ENCODE data around the gene C11orf21. TPM values are rescaled to one million over a fixed set of nuclear protein-coding genes. Genes with fewer than 3 reads are reported as not detected.

The C11orf21 gene
- total RNA-seq, 1 donor from 2014 or later, result 20.4 TPM

GRCh38 chr11:2263071-2263565, 38.6 kb downstream of the C11orf21 start:
- intact Hi-C loops (cut with micrococcal nuclease), result no loop called here

DNA sequence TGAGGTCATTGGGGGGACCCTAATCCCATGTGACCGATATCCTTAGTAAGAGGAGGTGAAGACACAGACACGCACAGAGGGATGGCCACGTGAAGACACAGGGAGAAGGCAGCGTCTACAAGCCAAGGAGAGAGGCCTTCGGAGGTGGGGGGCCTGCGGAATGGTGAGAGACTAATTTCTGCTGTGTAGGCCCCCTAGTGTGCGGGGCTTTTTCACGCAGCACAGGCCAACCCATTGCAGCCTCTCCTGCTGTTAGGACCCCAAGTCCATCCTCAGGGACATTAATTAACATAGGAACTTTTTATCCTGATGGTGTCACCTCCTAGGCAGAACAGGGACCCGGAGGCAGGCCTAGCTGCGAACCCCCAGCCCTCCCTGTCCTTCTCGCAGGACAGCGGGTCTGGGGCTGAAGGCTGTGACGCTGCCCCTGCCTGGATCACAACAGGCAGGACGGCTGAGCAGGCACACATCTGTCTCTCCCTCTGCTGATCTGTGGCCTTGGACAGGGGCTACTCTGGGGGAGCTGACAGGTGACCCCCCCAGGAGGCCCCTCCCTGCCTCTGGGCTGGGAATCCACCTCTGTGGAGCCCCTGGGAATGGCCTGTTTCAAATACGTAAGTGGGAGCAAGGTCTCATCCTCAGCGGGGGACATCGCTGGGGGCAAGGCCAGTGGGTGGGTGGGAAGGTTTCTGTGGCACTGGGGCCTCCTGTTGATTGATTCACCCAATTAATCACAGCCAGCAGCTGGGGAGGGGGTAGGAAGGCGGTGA, 39.2 kb downstream of the C11orf21 start:
- intact Hi-C loops (cut with micrococcal nuclease), result no loop called here

- intact Hi-C loops (cut with micrococcal nuclease), result no loop called here
Observed at GRCh38 chr11:2261436-2262230, 40.1 kb downstream of the C11orf21 start.

- intact Hi-C loops (cut with micrococcal nuclease), result no loop called here
Observed at GRCh38 chr11:2260491-2261364, 41.0 kb downstream of the C11orf21 start.

DNA sequence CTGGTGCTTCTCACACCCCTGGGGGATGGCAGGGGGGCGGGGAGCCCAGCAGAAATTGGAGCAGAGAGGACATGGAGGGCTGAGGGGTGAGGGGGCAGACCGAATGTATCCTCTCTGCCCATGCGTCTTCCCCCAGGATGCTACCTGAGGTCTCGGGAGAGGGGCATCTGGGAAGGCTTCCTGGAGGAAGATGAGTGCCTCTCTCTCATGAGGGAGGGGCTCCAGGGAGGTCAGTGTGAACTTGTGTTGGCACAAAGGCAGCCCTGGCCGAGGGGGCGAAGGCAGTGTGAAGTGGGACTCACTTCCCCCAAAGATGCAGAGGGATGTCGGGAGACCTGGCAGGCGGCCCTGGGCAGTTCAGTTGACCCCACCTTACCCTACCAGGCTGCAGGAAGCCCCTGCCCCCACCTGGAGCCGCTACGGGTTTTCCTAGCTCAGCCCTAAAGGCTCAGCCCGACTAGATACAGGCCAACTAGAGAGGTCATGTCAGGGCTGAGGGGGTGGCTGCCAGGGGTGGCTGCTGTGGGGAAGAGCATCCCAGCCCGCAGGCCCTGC, 41.7 kb downstream of the C11orf21 start:
- intact Hi-C loops (cut with micrococcal nuclease), result no loop called here

- intact Hi-C loops (cut with micrococcal nuclease), result no loop called here
Observed at GRCh38 chr11:2259466-2259830, 42.3 kb downstream of the C11orf21 start.

GRCh38 chr11:2258501-2259465, 42.9 kb downstream of the C11orf21 start:
- intact Hi-C loops (cut with micrococcal nuclease), result no loop called here

DNA sequence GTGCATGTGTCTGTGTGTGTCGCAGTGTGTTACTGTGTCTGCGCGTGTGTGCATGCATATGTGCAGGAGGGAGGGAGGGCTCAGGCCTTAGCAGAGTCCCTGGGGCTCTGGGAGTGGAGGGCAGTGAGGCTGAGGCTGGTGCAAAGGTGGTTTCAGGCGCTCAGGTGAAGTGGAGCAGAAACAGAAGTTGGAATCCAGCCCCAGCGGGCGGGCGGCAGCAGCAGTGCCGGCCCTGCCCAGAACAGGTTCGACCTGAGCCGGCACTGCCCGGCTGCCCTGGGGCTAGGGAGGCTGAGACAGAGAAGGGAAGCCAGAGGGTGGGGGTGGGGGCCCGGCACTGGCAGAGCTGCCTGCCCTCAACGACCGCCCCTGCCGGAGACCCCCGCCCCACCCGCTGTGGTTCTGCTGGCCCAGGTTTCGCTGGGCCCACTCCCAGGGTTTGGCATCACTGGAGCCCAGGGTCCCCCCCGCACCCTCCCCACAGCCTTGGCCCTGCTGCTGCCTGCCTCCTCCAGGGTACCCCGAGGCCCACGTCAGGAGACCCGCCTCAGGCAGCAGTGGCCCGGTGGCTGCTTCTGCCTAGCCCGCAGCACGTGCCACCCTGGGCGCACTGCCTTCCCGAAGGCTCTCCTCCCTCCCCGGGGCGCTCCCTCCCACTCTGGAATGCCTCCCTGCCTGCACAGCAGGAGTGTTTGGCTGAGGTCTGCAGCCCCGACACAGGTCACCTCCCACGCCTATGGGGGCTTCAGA, 44.6 kb downstream of the C11orf21 start:
- intact Hi-C loops (cut with micrococcal nuclease), result no loop called here

- intact Hi-C loops (cut with micrococcal nuclease), result no loop called here
Observed at GRCh38 chr11:2256293-2256913, 45.3 kb downstream of the C11orf21 start.

GRCh38 chr11:2252018-2252417, 49.7 kb downstream of the C11orf21 start:
- intact Hi-C loops (cut with micrococcal nuclease), result no loop called here

GRCh38 chr11:2251138-2251537, 50.6 kb downstream of the C11orf21 start:
- intact Hi-C loops (cut with micrococcal nuclease), result no loop called here

- intact Hi-C loops (cut with micrococcal nuclease), result no loop called here
Observed at GRCh38 chr11:2250485-2250884, 51.2 kb downstream of the C11orf21 start.

DNA sequence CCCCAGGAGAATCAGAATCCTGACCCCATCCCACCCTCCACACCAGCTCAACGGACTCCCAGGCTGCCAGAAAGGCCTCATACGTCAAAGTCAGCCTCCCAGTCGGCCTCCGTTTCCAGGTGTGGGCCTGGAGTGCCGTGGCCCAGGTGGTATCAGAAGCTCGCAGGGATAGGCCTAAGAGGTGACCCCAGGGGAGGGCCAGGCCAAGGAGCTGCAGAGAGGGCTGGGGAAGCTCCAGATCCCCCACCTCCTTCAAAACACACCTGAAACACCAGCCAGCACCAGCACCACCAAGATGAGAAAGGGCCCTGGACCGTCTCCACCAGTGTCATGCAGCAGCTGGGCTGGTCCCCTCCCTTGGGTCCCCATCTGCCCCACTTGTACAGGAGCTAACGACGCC, 51.7 kb downstream of the C11orf21 start:
- intact Hi-C loops (cut with micrococcal nuclease), result no loop called here

DNA sequence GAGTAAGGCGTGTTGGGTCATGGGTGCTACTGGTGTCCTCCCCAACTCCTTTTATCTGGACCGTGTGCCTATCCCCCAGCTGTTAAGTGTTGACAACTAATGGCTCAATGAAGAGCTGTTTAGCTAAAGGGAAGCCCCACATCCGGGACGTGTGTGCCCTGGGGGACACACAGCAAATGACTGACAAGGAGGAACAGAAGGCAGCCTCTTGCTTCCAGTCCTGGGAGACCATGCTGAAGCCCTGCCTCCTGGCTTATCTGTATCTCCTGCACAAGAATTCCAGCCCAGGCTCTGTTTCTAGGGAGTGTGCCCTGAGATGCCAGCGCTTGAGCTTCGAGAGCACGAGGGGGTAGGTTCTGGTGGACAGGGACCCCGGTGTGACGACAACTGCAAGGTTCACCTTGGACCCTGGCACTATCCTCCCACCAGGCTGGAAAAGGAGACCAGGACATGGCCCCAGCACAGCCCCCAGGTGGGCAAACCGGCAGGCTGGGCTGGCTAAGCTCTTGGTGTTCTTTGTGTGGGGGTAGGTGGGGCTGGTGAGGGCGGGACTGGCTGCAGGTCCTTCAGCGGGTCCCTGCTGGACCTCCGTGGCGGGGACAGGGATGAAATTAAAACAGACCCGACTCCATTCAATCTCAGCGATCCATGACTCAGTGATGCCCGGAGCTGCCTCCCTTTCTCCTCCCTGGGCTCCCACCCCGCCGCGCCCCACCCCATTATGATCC, 52.4 kb downstream of the C11orf21 start:
- intact Hi-C loops (cut with micrococcal nuclease), result no loop called here

DNA sequence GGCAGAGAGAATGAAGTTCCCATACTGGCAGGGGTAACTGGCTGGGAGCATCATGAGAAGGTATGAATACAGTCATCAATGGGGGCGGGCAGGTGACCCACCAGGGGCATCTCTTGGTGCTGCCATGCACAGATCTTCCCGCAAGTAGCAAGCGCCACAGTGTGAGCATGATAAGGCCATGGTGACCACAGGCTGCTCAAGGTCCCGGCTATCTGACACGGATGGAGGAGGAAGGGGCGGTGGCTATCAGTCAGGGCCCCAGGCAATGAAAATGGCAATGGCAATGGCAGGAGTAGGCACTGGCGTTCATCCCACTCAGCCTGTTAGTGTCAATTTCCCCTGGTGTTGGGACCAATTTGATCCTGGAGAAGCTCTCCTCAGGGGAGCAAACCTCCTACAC, 53.0 kb downstream of the C11orf21 start:
- intact Hi-C loops (cut with micrococcal nuclease), result no loop called here

DNA sequence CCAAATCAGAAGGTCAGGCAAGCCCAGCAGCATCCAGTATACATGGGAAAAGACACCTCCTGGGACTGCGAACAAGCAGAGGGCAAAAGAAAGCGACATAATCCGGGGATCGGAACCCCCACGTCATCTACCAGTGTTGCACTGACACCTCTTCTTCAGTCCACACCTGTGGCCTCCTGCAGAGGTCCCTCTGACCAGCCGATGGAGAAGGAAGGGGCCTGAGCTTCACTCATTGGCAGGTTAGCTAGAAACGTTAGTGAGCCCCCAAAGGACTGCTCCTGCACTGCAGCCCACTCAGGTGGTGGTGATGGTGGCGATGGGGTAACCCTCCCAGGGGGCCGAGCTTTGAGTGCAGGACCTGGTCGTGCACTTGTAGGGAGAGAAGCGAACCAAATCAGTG, 53.5 kb downstream of the C11orf21 start:
- intact Hi-C loops (cut with micrococcal nuclease), result no loop called here

DNA sequence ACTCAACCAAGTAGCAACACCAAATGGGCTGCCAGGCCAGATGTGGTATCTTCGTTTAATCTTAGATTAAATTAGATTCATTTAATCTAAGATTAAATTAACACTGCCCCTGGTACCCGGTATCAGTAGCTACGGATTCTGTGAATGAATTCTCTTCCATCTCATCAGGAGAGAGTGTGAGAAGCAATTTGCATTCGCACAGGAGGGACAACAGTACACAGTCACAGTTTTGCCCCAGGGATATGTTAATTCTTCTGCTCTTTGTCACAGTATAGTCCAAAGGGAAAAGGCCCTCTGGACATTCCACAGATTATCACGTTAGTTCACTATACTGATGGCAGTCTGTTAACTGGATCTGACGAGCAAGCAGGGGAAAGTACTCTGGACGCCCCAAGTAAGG, 54.2 kb downstream of the C11orf21 start:
- intact Hi-C loops (cut with micrococcal nuclease), result no loop called here

Data from T-helper 1 cell treated with Interleukin-12 subunit alpha and Interleukin-12 subunit beta and Interleukin-4 antibody, amounts not matched to agents 30 ng/mL and 1 ng/mL, for 36 hours (primary cell).